CD14-positive monocyte (primary cell): ENCODE results near the gene ADAR. TPM values are rescaled to one million over a fixed set of nuclear protein-coding genes. Genes with fewer than 3 reads are reported as not detected.

ENCODE experiments used
- DNase-seq, 3 donors: peaks; one replicate each; pipeline ENCODE4 v3.0.0-alpha.2; 2011 to 2022
- H2AFZ ChIP-seq: 2 replicates; pipeline ENCODE4 v1.6.0; 2012; ENCODE audit warnings: mild to moderate bottlenecking, low read depth, low read length, inconsistent platforms; ENCODE audit not compliant: insufficient read depth, poor library complexity, severe bottlenecking
- H3K27ac ChIP-seq, 2 donors: 1 replicate in 1 of 2; 2 replicates in 1 of 2; pipeline ENCODE4 v1.5.1; 2012 to 2013; ENCODE audit warnings: low read length in 2 of 2, control low read depth in 1 of 2, inconsistent platforms in 1 of 2, low read depth in 1 of 2, mild to moderate bottlenecking in 1 of 2
- H3K27me3 ChIP-seq, 2 donors: one replicate each; pipeline versions ENCODE4 v1.6.0 to v1.6.1; 2011 to 2013; ENCODE audit warnings: low read length in 2 of 2; ENCODE audit not compliant: control insufficient read depth in 2 of 2, insufficient read depth in 2 of 2
- H3K36me3 ChIP-seq, 2 donors: replicated peaks in 1 of 2; 1 replicate in 1 of 2; 2 replicates in 1 of 2; pipeline versions ENCODE4 v1.5.1 to v1.6.1; 2012 to 2013; ENCODE audit warnings: low read length in 2 of 2, control low read depth in 1 of 2, inconsistent platforms in 1 of 2, mild to moderate bottlenecking in 1 of 2; ENCODE audit not compliant: insufficient read depth in 2 of 2, control insufficient read depth in 1 of 2
- H3K4me1 ChIP-seq, 2 donors: 1 replicate in 1 of 2; 2 replicates in 1 of 2; pipeline versions ENCODE4 v1.5.1 to v1.6.1; 2012 to 2013; ENCODE audit warnings: low read length in 2 of 2, control low read depth in 1 of 2, inconsistent platforms in 1 of 2, mild to moderate bottlenecking in 1 of 2, moderate library complexity in 1 of 2; ENCODE audit not compliant: insufficient read depth in 2 of 2, control insufficient read depth in 1 of 2
- H3K4me2 ChIP-seq: replicated peaks from 2 replicates; pipeline ENCODE3; 2012; ENCODE audit warnings: low read length, moderate library complexity, mild to moderate bottlenecking; ENCODE audit not compliant: poor library complexity, severe bottlenecking; ENCODE audit errors: extremely low read depth
- H3K4me3 ChIP-seq, 3 experiments: fragments of 200-600 bp in 1 of 3; sonication (generic) in 1 of 3; replicated peaks in 1 of 3; 1 replicate in 2 of 3; 2 replicates in 1 of 3; pipeline ENCODE4 v1.5.1; 2011 to 2013; ENCODE audit warnings: low read length in 3 of 3, mild to moderate bottlenecking in 3 of 3, control low read depth in 2 of 3, low read depth in 2 of 3, inconsistent platforms in 1 of 3, moderate library complexity in 1 of 3
- H3K79me2 ChIP-seq: 2 replicates; pipeline ENCODE4 v1.6.0; 2012; ENCODE audit warnings: mild to moderate bottlenecking, control low read depth, inconsistent platforms, low read length, moderate library complexity; ENCODE audit not compliant: insufficient read depth
- H3K9ac ChIP-seq: 2 replicates; pipeline ENCODE4 v1.6.0; 2017; ENCODE audit warnings: low read length, mild to moderate bottlenecking; ENCODE audit not compliant: insufficient read depth, poor library complexity, severe bottlenecking
- H3K9me3 ChIP-seq, 2 donors: replicated peaks in 1 of 2; 1 replicate in 1 of 2; 2 replicates in 1 of 2; pipeline versions ENCODE4 v1.5.1 to v1.6.1; 2012 to 2013; ENCODE audit warnings: low read length in 2 of 2, control low read depth in 1 of 2; ENCODE audit not compliant: control insufficient read depth in 1 of 2, insufficient read depth in 1 of 2
- H4K20me1 ChIP-seq: 2 replicates; pipeline ENCODE4 v1.6.0; 2012; ENCODE audit warnings: mild to moderate bottlenecking, low read length, control low read depth, moderate library complexity; ENCODE audit not compliant: insufficient read depth
- H3K27ac Mint-ChIP-seq, 7 donors: one replicate each; pipeline ENCODE4 v1.8.0; 2020; ENCODE audit warnings: mild to moderate bottlenecking in 7 of 7, mixed read lengths in 7 of 7, moderate library complexity in 6 of 7, inconsistent platforms in 2 of 7
- H3K27me3 Mint-ChIP-seq, 3 donors: one replicate each; pipeline ENCODE4 v1.8.0; 2021 to 2022; ENCODE audit warnings: low read depth in 3 of 3, mild to moderate bottlenecking in 3 of 3, mixed read lengths in 3 of 3, moderate library complexity in 3 of 3, inconsistent platforms in 1 of 3
- H3K36me3 Mint-ChIP-seq, 2 donors: one replicate each; pipeline ENCODE4 v1.8.0; 2020; ENCODE audit warnings: mixed read lengths in 2 of 2, inconsistent platforms in 1 of 2, mild to moderate bottlenecking in 1 of 2
- H3K4me1 Mint-ChIP-seq: one replicate; pipeline ENCODE4 v1.8.0; 2020; ENCODE audit warnings: mild to moderate bottlenecking, mixed read lengths
- H3K4me3 Mint-ChIP-seq, 2 donors: one replicate each; pipeline ENCODE4 v1.8.0; 2020; ENCODE audit warnings: mild to moderate bottlenecking in 2 of 2, mixed read lengths in 2 of 2, moderate library complexity in 1 of 2
- H3K9me3 Mint-ChIP-seq, 7 donors: one replicate each; pipeline ENCODE4 v1.8.0; 2020 to 2022; ENCODE audit warnings: mixed read lengths in 7 of 7, mild to moderate bottlenecking in 6 of 7, moderate library complexity in 6 of 7, inconsistent platforms in 2 of 7
- WGBS: methylation state at CpG from one replicate; pipeline ENCODE4 v1.1.5; 2013; ENCODE audit warnings: missing lambda C conversion rate; ENCODE audit not compliant: insufficient coverage; 5-methylcytosine and 5-hydroxymethylcytosine counted together
- intact Hi-C, 2 donors: fragments of 100-400 bp; cut with micrococcal nuclease; formaldehyde crosslinking; loops; one replicate each; pipeline versions ENCODE4 v1.15.0 to v1.15.1; 2023
- polyA plus RNA-seq, 3 donors: library from polyadenylated mRNA; depleted of rRNA in 1 of 3; unstranded in 2 of 3; stranded (reverse) in 1 of 3; fragments of 300-500 nt in 2 of 3; fragments of >200 nt in 1 of 3; fragmentation: Illumina TruSeq in 2 of 3; gene quantifications; 1 replicate in 2 of 3; 2 replicates in 1 of 3; pipeline ENCODE4 v1.2.3, GENCODE V29; 2012 to 2021
- TF ChIP-seq, protein P1 (sequence below): fragments of 200-600 bp; IDR thresholded peaks from one replicate; pipeline ENCODE4 v1.8.0; 2022; ENCODE audit warnings: antibody characterized with exemption, mild to moderate bottlenecking

ADAR gene
- polyA plus RNA-seq, 3 donors, result 57.3 to 100 (median 91.6) TPM

GRCh38 chr1:154591206-154591605 lies 16.8 kb downstream of the ADAR start:
- Histone ChIP-seq H3K9me3 (no peaks in the 10 kb centered on the region), H3K4me2 (no peak overlapping the region), H3K27ac (peak overlapping the region in 1 of 2 donors; percentile 32), H3K79me2 (peaks cover 6% of the 10 kb centered on the region), H3K36me3 (peaks cover 99 to 100% of the 10 kb centered on the region in 2 donors), H3K27me3 (no peaks in the 10 kb centered on the region), H2AFZ (no peak overlapping the region), H3K9ac (no peak overlapping the region), H3K4me1 (no peaks in the 10 kb centered on the region), H3K4me3 (no peak overlapping the region), H4K20me1 (peaks cover 99% of the 10 kb centered on the region)
- TF ChIP-seq, protein P1, sequence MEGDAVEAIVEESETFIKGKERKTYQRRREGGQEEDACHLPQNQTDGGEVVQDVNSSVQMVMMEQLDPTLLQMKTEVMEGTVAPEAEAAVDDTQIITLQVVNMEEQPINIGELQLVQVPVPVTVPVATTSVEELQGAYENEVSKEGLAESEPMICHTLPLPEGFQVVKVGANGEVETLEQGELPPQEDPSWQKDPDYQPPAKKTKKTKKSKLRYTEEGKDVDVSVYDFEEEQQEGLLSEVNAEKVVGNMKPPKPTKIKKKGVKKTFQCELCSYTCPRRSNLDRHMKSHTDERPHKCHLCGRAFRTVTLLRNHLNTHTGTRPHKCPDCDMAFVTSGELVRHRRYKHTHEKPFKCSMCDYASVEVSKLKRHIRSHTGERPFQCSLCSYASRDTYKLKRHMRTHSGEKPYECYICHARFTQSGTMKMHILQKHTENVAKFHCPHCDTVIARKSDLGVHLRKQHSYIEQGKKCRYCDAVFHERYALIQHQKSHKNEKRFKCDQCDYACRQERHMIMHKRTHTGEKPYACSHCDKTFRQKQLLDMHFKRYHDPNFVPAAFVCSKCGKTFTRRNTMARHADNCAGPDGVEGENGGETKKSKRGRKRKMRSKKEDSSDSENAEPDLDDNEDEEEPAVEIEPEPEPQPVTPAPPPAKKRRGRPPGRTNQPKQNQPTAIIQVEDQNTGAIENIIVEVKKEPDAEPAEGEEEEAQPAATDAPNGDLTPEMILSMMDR, result no peak
- Mint-ChIP-seq H3K36me3 (peaks cover 89 to 98% of the 10 kb centered on the region in 2 donors), H3K27ac (peak overlapping the region in 1 of 7 donors; percentile 78), H3K4me3 (no peak overlapping the region), H3K9me3 (no peaks in the 10 kb centered on the region), H3K4me1 (no peaks in the 10 kb centered on the region), H3K27me3 (no peaks in the 10 kb centered on the region)
- no peak for DNase-seq
- 100% methylated on average over 2 of the region's 7 CpGs for WGBS
- intact Hi-C loops, result no loop called here

GRCh38 chr1:154590756-154591155 lies 17.2 kb downstream of the ADAR start:
- peaks cover 99% of the 10 kb centered on the region for H4K20me1 ChIP-seq
- peaks cover 3% of the 10 kb centered on the region for H3K79me2 ChIP-seq

More at GRCh38 chr1:154590756-154591155, 17.2 kb downstream of the ADAR start:
- intact Hi-C loops, result no loop called here
- Histone ChIP-seq H3K4me2 (no peak overlapping the region), H3K9me3 (no peaks in the 10 kb centered on the region), H3K4me1 (no peaks in the 10 kb centered on the region), H3K27me3 (no peaks in the 10 kb centered on the region), H3K9ac (no peak overlapping the region), H3K4me3 (no peak overlapping the region), H2AFZ (no peak overlapping the region), H3K27ac (no peak overlapping the region), H3K36me3 (peaks cover 99 to 100% of the 10 kb centered on the region in 2 donors)
- Mint-ChIP-seq H3K27me3 (no peaks in the 10 kb centered on the region), H3K27ac (peak overlapping the region in 1 of 7 donors; percentile 58), H3K4me1 (no peaks in the 10 kb centered on the region), H3K9me3 (no peaks in the 10 kb centered on the region), H3K4me3 (no peak overlapping the region), H3K36me3 (peaks cover 92 to 98% of the 10 kb centered on the region in 2 donors)
- WGBS, result no CpG with 5 or more reads among the region's 5 CpGs
- TF ChIP-seq, protein P1, result no peak
- DNase-seq, result no peak
